Measurements from ENCODE around the gene EPHB2.

The EPHB2 gene

GRCh38 chr1:22830757-22831340, 120.2 kb downstream of the EPHB2 start:
- TF ChIP-seq REST (IDR thresholded peaks at IDR 0.05; ENCODE audit: insufficient read depth in 1 of 2, low read depth in 2 of 2, low read length in 2 of 2) (no peak), TAF1 (IDR thresholded peaks at IDR 0.05; ENCODE audit: borderline replicate concordance, insufficient read depth, low read length) (no peak), POLR2AphosphoS5 (IDR thresholded peaks at IDR 0.05; ENCODE audit: low read depth, low read length) (no peak)

- no peak for TF ChIP-seq FOXP2 (optimal IDR thresholded peaks at IDR 0.05; ENCODE audit: borderline replicate concordance, extremely low read depth, extremely low read length, insufficient read depth)
- no peak for TF ChIP-seq TAF1 (IDR thresholded peaks at IDR 0.05; ENCODE audit: borderline replicate concordance, insufficient read depth, low read length)
- no peak for TF ChIP-seq POLR2AphosphoS5 (IDR thresholded peaks at IDR 0.05; ENCODE audit: low read depth, low read length)
- TF ChIP-seq REST (IDR thresholded peaks at IDR 0.05; ENCODE audit: insufficient read depth in 1 of 2, low read depth in 2 of 2, low read length in 2 of 2): no peak
- no peak for TF ChIP-seq SIN3A (IDR thresholded peaks at IDR 0.05; ENCODE audit: borderline replicate concordance, insufficient read depth, low read length)
Measured at GRCh38 chr1:22831729-22832413, 121.2 kb downstream of the EPHB2 start.

- TF ChIP-seq TAF1 (IDR thresholded peaks at IDR 0.05; ENCODE audit: borderline replicate concordance, insufficient read depth, low read length) (no peak), POLR2AphosphoS5 (IDR thresholded peaks at IDR 0.05; ENCODE audit: low read depth, low read length) (no peak), FOXP2 (optimal IDR thresholded peaks at IDR 0.05; ENCODE audit: borderline replicate concordance, extremely low read depth, extremely low read length, insufficient read depth) (no peak), SIN3A (IDR thresholded peaks at IDR 0.05; ENCODE audit: borderline replicate concordance, insufficient read depth, low read length) (no peak), REST (IDR thresholded peaks at IDR 0.05; ENCODE audit: insufficient read depth in 1 of 2, low read depth in 2 of 2, low read length in 2 of 2) (no peak)
Measured at GRCh38 chr1:22832414-22832786, 121.8 kb downstream of the EPHB2 start.

- TF ChIP-seq TAF1 (IDR thresholded peaks at IDR 0.05; ENCODE audit: borderline replicate concordance, insufficient read depth, low read length) (no peak), FOXP2 (optimal IDR thresholded peaks at IDR 0.05; ENCODE audit: borderline replicate concordance, extremely low read depth, extremely low read length, insufficient read depth) (no peak), POLR2AphosphoS5 (IDR thresholded peaks at IDR 0.05; ENCODE audit: low read depth, low read length) (no peak), SIN3A (IDR thresholded peaks at IDR 0.05; ENCODE audit: borderline replicate concordance, insufficient read depth, low read length) (no peak), REST (IDR thresholded peaks at IDR 0.05; ENCODE audit: insufficient read depth in 1 of 2, low read depth in 2 of 2, low read length in 2 of 2) (no peak)
Measured at GRCh38 chr1:22833699-22834098, 123.1 kb downstream of the EPHB2 start.

Data from PFSK-1 (cell line).